Mononuclear cell (primary cell): ENCODE results near the gene ELF2. TPM values are rescaled to one million over a fixed set of nuclear protein-coding genes. Genes with fewer than 3 reads are reported as not detected.
"Not testable (repeated sequence)": the region's sequence is repeated elsewhere in the genome, so short reads cannot be mapped to it uniquely, and the experiment has no call there.

ENCODE experiments used
- H3K27me3 ChIP-seq: 2 replicates; pipeline ENCODE4 v1.6.0; 2011; ENCODE audit warnings: low read length, control low read depth; ENCODE audit not compliant: insufficient read depth
- H3K4me1 ChIP-seq: 2 replicates; pipeline ENCODE4 v1.5.1; 2011; ENCODE audit warnings: mild to moderate bottlenecking, low read length, control low read depth; ENCODE audit not compliant: insufficient read depth
- H3K4me3 ChIP-seq: 2 replicates; pipeline ENCODE4 v1.5.1; 2011; ENCODE audit warnings: mild to moderate bottlenecking, low read length, moderate library complexity
- H3K9me3 ChIP-seq: 2 replicates; pipeline ENCODE4 v1.5.1; 2011; ENCODE audit warnings: low read depth, mild to moderate bottlenecking, control low read depth, low read length
- total RNA-seq: library from RNA; depleted of rRNA; stranded (reverse); fragments of >200 nt; gene quantifications from one replicate; pipeline ENCODE4 v1.2.3, GENCODE V29; 2012

The ELF2 gene
- total RNA-seq, 1 donor = 162 TPM

DNA sequence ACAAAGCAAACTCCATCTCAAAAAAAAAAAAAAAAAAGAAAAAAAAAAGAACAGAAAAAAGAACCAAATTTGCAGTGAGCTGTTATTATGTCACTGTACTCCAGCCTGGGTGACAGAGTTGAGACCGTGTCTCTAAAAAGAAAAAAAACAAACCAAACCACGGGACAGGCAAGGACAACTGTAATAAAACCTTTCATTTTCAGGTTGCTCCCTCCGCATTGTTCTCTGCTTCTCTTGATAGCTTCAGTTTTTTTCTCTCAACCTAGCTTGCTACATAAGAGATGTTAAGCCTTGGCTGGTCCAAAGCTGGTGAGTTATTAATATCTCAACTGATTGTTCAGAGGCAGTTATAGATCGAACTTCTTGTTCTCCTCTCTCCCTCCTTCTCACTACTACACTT lies 23.1 kb upstream of the ELF2 start:
- Histone ChIP-seq H3K27me3 (no peaks in the 10 kb centered on the region), H3K4me1 (no peaks in the 10 kb centered on the region), H3K9me3 (no peaks in the 10 kb centered on the region), H3K4me3 (no peak overlapping the region)

DNA sequence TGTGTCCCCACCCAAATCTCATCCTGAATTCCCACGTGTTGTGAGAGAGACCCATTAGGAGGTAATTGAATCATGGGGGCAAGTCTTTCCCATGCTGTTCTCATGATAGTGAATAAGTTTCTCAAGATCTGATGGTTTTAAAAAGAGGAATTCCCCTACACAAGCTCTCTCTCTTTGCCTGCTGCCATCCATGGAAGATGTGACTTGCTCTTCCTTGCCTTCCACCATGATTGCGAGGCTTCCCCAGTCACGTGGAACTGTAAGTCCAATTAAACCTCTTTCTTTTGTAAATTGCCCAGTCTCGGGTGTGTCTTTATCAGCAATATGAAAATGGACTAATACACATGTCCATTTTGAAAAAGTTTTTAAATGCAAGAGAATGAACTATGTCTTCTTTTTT lies 20.2 kb upstream of the ELF2 start:
- not testable (repeated sequence) for H3K4me1 ChIP-seq, H3K27me3 ChIP-seq, H3K4me3 ChIP-seq, H3K9me3 ChIP-seq

DNA sequence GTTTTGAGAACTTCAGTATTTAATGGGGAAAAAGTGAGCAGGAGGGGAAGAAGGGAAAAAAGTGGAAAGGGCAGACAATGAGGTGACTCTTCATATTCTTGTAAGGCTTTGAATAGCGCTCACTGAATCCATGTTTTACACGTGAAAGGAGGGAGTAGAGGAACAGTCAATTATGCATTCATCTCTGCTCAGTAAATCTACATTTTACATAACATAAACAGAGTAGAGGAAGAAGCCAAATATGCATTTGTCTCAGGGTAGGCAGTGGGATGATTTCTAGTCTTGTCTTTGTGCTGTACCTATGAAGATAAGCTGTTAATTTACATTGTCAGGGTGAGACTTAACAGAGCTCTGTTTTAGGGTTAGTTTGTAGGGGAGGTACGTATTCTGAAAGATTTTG lies 19.4 kb upstream of the ELF2 start:
- no peak overlapping the region for H3K4me3 ChIP-seq
- no peaks in the 10 kb centered on the region for H3K9me3 ChIP-seq
- H3K4me1 ChIP-seq = peaks cover under 1% of the 10 kb centered on the region
- H3K27me3 ChIP-seq = no peaks in the 10 kb centered on the region

DNA sequence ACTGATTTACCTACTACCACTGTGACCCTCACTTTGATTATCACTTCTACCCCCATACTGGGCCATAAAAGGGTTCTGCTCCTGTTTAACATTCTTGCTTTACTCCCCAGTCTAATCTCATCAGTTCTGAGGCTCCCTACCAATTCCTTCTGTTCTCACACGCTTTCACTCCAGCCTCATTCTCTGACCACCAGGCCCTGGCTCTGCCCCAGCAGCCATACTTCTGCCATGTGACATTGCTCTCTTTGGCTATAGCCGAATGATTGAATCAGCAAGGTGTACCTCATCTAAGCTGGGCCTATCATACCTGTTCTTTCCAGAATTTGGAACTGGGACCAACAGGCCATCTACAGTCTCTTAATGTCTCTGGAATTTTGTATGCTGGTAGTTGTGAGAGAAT lies 14.4 kb upstream of the ELF2 start:
- no peaks in the 10 kb centered on the region for H3K9me3 ChIP-seq
- H3K4me3 ChIP-seq = no peak overlapping the region
- peaks cover 22% of the 10 kb centered on the region for H3K4me1 ChIP-seq
- H3K27me3 ChIP-seq = no peaks in the 10 kb centered on the region

DNA sequence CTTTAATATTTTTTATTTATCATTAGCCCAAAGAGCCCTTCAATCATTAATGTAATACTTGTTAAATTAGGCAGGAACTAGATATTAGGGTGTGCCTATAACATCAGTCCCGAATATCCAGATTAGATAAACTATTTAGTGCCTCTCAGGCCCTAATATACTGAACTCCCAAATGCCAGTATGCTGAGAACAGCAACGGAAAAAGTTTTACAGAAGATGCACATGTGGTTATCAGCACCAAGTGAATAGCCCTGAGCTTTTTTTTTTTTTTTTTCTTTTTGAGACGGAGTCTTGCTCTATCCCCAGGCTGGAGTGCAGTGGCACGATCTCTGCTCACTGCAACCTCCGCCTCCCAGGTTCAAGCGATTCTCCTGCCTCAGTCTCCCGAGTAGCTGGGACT lies 13.0 kb upstream of the ELF2 start:
- no peak overlapping the region for H3K4me3 ChIP-seq
- H3K4me1 ChIP-seq = peaks cover 22% of the 10 kb centered on the region
- no peaks in the 10 kb centered on the region for H3K27me3 ChIP-seq
- no peaks in the 10 kb centered on the region for H3K9me3 ChIP-seq

- Histone ChIP-seq H3K4me1 (peaks cover 22% of the 10 kb centered on the region), H3K27me3 (no peaks in the 10 kb centered on the region), H3K9me3 (no peaks in the 10 kb centered on the region), H3K4me3 (no peak overlapping the region)
These were observed 12.4 kb upstream of the ELF2 start for GRCh38 chr4:139189417-139189749.

DNA sequence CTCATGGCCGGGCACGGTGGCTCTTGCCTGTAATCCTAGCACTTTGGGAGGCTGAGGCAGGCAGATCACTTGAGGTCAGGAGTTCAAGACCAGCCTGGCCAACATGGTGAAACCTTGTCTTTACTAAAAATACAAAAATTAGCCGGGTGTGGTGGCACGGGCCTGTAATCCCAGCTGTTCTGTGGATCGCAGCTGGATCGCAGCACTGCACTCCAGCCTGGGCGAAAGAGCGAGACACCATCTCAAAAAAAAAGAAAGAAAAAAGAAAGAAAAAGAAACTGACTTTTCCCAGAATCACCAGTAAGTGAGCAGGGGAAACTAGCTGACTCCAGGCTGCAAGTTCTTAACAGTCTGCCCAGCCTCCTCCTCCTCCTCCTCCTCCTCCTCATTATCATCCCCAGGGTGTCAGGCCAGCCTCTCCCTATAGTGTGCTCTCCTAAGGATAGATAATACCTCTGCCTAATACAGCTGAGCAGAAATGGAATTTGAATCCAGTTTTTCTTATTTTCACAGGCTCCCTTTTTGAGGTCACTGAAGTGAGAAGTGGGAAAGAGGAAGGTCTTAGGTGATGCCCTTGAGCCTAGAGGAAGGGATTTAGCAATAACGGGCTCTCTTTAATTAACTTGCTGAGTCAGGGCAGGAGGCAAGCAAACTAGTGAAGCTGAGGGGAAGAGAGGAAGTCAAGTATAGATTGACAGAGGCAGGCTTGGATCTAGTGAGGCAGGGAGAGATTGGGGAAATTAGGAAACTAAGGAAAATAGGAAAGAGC lies 11.8 kb upstream of the ELF2 start:
- Histone ChIP-seq H3K27me3 (no peaks in the 10 kb centered on the region), H3K4me3 (no peak overlapping the region), H3K4me1 (peaks cover 22% of the 10 kb centered on the region), H3K9me3 (no peaks in the 10 kb centered on the region)

DNA sequence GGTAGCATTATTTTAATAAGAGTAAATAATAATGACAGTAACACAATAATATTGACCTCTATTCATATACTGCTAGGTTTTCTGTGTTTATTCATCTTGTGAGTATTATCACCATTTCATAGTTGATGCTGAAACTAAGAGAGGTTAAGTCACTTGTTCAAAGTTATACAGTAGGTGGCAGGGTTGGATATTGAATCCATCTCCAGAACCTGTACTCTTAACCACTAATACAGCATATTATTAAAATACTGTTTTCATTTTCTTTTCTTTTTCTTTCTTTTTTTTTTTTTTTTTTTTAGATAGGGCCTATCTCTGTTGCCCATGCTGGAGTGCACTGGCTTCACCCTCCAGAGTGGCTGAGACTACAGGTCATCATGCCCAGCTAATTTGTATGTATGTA lies 7.1 kb upstream of the ELF2 start:
- Histone ChIP-seq H3K4me1 (peaks cover 17% of the 10 kb centered on the region), H3K27me3 (no peaks in the 10 kb centered on the region), H3K9me3 (no peaks in the 10 kb centered on the region)

DNA sequence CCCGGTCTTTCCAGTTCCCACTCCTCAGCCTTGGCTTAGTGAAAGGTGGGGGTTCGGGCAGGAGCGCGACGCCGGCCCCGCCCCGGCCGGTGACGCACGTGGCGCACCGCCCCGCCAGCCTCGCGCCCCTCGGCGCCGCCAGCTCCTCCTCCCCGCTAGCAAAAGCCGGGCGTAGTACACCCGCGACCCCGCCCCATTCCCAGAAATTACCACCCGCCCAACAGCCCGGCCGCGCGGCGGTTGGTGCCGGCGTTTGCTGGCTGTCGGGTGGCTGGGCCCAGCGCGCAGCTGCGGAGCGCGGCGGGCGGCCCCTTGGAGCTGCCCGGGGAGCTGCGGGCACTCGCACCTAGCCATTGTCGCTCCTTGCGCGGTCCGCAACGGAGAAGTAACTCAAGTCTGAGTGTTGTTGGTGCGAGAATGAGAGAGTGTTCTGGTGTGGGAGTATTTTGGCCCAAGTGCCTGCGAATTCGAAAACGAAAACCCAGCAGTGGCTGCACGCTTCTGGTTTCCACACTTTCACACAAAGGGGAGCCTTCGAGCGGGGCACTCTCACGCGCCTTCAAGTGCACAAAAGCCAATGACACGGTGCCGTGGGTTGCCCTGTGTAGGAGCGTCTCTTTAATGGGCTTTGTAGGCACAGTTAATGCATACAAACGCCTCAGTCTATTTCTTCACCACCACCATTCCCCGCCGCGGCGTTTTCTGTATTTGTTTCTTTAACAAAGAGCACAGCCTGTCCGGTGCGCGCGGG lies 1.0 kb upstream of the ELF2 start:
- Histone ChIP-seq H3K4me3 (peak overlapping the region; percentile 87), H3K9me3 (no peaks in the 10 kb centered on the region), H3K27me3 (no peaks in the 10 kb centered on the region), H3K4me1 (peaks cover 23% of the 10 kb centered on the region)

More for the DNA sequence above, 7.1 kb upstream of the ELF2 start:
- no peak overlapping the region for H3K4me3 ChIP-seq

DNA sequence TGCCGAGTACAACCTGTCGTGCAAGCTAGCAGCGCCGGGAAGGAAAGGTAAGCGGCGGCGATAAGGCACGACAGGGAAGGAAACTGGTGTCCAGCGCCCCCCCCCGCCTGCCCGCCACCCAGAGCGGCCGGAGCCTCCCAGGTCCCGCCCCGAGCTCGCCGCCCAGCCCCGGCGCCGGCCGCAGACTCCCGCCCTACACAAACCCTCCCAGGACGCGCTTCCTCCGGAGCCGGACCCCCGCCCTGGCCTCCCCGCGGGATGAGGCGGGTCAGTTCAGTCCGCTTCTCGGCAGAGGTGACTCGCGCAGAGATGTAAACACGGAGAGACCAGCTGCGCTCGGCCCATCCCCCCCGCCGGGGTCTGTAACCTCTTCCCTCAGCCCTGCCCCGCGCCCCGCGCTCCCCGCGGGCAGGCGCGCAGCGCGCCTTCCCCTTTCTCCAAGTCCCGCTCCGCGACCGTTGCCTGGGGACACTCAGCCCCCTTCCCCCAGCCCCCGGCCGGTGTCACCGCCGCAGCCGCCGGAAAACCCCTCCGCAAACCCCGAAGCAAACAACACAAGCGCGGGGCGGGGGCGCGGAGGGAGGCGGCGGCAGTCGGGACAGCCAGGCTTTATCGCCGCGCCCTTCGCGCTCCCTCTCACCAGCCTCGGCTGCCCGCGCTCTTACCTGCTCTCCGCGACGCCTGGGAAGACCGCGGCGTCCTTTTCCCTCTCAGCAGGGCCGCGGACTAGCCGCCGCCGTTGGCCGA lies 543 bp downstream of the ELF2 start:
- no peaks in the 10 kb centered on the region for H3K27me3 ChIP-seq
- H3K4me1 ChIP-seq = peaks cover 23% of the 10 kb centered on the region
- peak overlapping the region; percentile 76 for H3K4me3 ChIP-seq
- H3K9me3 ChIP-seq = no peaks in the 10 kb centered on the region

DNA sequence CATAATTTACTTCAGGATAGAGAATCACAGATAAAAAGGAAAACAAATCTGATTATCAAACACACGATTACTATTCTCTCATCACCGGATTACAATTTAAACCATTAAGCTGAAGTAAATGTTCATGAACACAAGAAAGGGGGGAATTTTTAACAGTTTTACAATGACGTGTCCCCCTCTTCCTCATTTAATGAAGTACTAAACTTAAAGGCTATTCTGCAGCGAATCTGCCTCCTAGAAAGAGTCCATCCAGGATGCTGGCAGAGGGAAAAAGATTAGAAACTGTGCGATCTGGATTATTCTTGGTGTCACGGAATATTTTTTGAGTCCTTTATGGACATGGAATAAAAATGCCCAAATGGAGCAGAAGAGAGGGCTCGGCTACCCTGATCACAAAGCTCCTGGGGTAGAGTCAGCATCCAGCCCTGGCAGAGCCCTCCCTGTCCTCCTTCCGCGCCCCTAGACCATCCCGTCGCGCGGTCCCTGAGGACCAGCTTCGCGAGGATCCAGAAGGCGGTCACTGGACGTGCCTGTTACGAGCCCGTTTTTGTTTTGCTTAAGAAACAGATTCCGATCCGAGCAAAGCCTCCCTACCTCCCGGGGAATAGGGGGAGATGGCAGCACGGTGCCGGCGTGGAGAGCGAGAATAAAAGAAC lies 1.2 kb downstream of the ELF2 start:
- Histone ChIP-seq H3K9me3 (no peaks in the 10 kb centered on the region), H3K27me3 (no peaks in the 10 kb centered on the region), H3K4me3 (peak overlapping the region; percentile 76), H3K4me1 (peaks cover 26% of the 10 kb centered on the region)

- no peak overlapping the region for H3K4me3 ChIP-seq
- H3K4me1 ChIP-seq = peaks cover 32% of the 10 kb centered on the region
- H3K27me3 ChIP-seq = no peaks in the 10 kb centered on the region
- no peaks in the 10 kb centered on the region for H3K9me3 ChIP-seq
These were observed 4.9 kb downstream of the ELF2 start for GRCh38 chr4:139171876-139172691.

- Histone ChIP-seq H3K9me3 (no peaks in the 10 kb centered on the region), H3K4me1 (peaks cover 31% of the 10 kb centered on the region), H3K27me3 (no peaks in the 10 kb centered on the region), H3K4me3 (no peak overlapping the region)
These were observed 6.1 kb downstream of the ELF2 start for GRCh38 chr4:139170932-139171331.

GRCh38 chr4:139167774-139168444 lies 9.1 kb downstream of the ELF2 start:
- no peak overlapping the region for H3K4me3 ChIP-seq
- H3K4me1 ChIP-seq = peaks cover 32% of the 10 kb centered on the region
- H3K27me3 ChIP-seq = no peaks in the 10 kb centered on the region
- H3K9me3 ChIP-seq = no peaks in the 10 kb centered on the region
